Measurements from ENCODE around the gene SASH3. TPM values are rescaled to one million over a fixed set of nuclear protein-coding genes. Genes with fewer than 3 reads are reported as not detected.

Gene SASH3
- total RNA-seq, 1 donor from 2014 or later, result 199 TPM

- intact Hi-C loops (cut with micrococcal nuclease), result loop anchor here (1.0 to 10.0 kb wide), 2 partner anchors 67 to 101 kb away; partner anchors contain the start of gene APLN
These were observed 23.7 kb upstream of the SASH3 start for GRCh38 chrX:129755779-129756650.

GRCh38 chrX:129759576-129760061, 20.1 kb upstream of the SASH3 start:
- intact Hi-C loops (cut with micrococcal nuclease), result loop anchor here (1.0 to 10.0 kb wide), 4 partner anchors 10 to 105 kb away; partner anchors contain the start of gene APLN

- intact Hi-C loops (cut with micrococcal nuclease), result no loop called here
These were observed 19.6 kb upstream of the SASH3 start for GRCh38 chrX:129760155-129760554.

GRCh38 chrX:129760981-129761380, 18.8 kb upstream of the SASH3 start:
- intact Hi-C loops (cut with micrococcal nuclease), result no loop called here

GRCh38 chrX:129761596-129761995, 18.2 kb upstream of the SASH3 start:
- intact Hi-C loops (cut with micrococcal nuclease), result no loop called here

GRCh38 chrX:129762448-129762847, 17.3 kb upstream of the SASH3 start:
- intact Hi-C loops (cut with micrococcal nuclease), result no loop called here

- intact Hi-C loops (cut with micrococcal nuclease), result no loop called here
These were observed 16.1 kb upstream of the SASH3 start for GRCh38 chrX:129763666-129764065.

GRCh38 chrX:129768186-129768585, 11.6 kb upstream of the SASH3 start:
- intact Hi-C loops (cut with micrococcal nuclease), result no loop called here

GRCh38 chrX:129768586-129769466, 10.9 kb upstream of the SASH3 start:
- intact Hi-C loops (cut with micrococcal nuclease), result loop anchor here (1.0 kb wide), 3 partner anchors 8 to 12 kb away; no protein-coding TSS in a partner anchor

GRCh38 chrX:129769467-129770154, 10.1 kb upstream of the SASH3 start:
- intact Hi-C loops (cut with micrococcal nuclease), result loop anchor here (1.0 to 10.0 kb wide), 5 partner anchors 8 to 315 kb away; partner anchors contain the start of gene UTP14A

- intact Hi-C loops (cut with micrococcal nuclease), result loop anchor here (10.0 kb wide), 2 partner anchors 133 to 313 kb away; partner anchors contain the start of gene UTP14A
These were observed 8.3 kb upstream of the SASH3 start for GRCh38 chrX:129771266-129771995.

GRCh38 chrX:129772796-129773431, 6.8 kb upstream of the SASH3 start:
- intact Hi-C loops (cut with micrococcal nuclease), result loop anchor here (10.0 kb wide), 2 partner anchors 132 to 312 kb away; partner anchors contain the start of gene UTP14A

GRCh38 chrX:129773649-129774458, 5.9 kb upstream of the SASH3 start:
- intact Hi-C loops (cut with micrococcal nuclease), result loop anchor here (10.0 kb wide), 2 partner anchors 131 to 311 kb away; partner anchors contain the start of gene UTP14A

- intact Hi-C loops (cut with micrococcal nuclease), result loop anchor here (1.0 to 10.0 kb wide), 3 partner anchors 8 to 307 kb away; partner anchors contain the start of gene UTP14A
These were observed 2.3 kb upstream of the SASH3 start for GRCh38 chrX:129777218-129778030.

GRCh38 chrX:129779086-129779672, 570 bp upstream of the SASH3 start:
- intact Hi-C loops (cut with micrococcal nuclease), result loop anchor here (10.0 kb wide), 2 partner anchors 126 to 306 kb away; partner anchors contain the start of gene UTP14A

- intact Hi-C loops (cut with micrococcal nuclease), result loop anchor here (1.0 to 10.0 kb wide), 7 partner anchors 11 to 387 kb away; partner anchors contain the start of genes AIFM1, BCORL1 and ZDHHC9
These were observed 824 bp downstream of the SASH3 start for GRCh38 chrX:129780441-129781105.
